Gastrocnemius medialis (tissue), 4 donors: ENCODE data around the gene HSPB6. TPM values are rescaled to one million over a fixed set of nuclear protein-coding genes. Genes with fewer than 3 reads are reported as not detected.
A peak's percentile ranks its signal among the peaks of the same experiment; 100 is the strongest.

Experiments
- ATAC-seq, 2 donors: fragments of 150-250 bp; one replicate each; pipeline ENCODE4 v1.9.1; 2016
- DNase-seq, 2 donors: peaks; one replicate each; pipeline ENCODE4 v3.0.0-alpha.2; 2019
- H3K27ac ChIP-seq, 4 donors: fragments of 200-600 bp; sonication (generic); 1 replicate in 1 of 4; 2 replicates in 3 of 4; pipeline ENCODE4 v1.5.1; 2016 to 2018; ENCODE audit warnings: mild to moderate bottlenecking in 2 of 4, moderate library complexity in 1 of 4
- H3K27me3 ChIP-seq, 3 donors: fragments of 200-600 bp; sonication (generic) in 2 of 3; 1 replicate in 1 of 3; 2 replicates in 2 of 3; pipeline versions ENCODE4 v1.5.1 to v1.6.0; 2016 to 2019; ENCODE audit warnings: mild to moderate bottlenecking in 1 of 3, moderate library complexity in 1 of 3
- H3K36me3 ChIP-seq, 2 donors: fragments of 200-600 bp; sonication (generic) in 1 of 2; one replicate each; pipeline ENCODE4 v1.5.1; 2017 to 2018
- H3K4me1 ChIP-seq, 2 donors: fragments of 200-600 bp; sonication (generic) in 1 of 2; one replicate each; pipeline ENCODE4 v1.5.1; 2016 to 2017; ENCODE audit warnings: mild to moderate bottlenecking in 2 of 2
- H3K4me3 ChIP-seq, 4 donors: fragments of 200-600 bp; sonication (generic) in 3 of 4; 1 replicate in 1 of 4; 2 replicates in 3 of 4; pipeline ENCODE4 v1.5.1; 2016 to 2019; ENCODE audit warnings: mild to moderate bottlenecking in 2 of 4
- H3K9me3 ChIP-seq, 3 donors: fragments of 200-600 bp; sonication (generic) in 2 of 3; 1 replicate in 1 of 3; 2 replicates in 2 of 3; pipeline ENCODE4 v1.5.1; 2016 to 2019
- CTCF ChIP-seq, 5 experiments: fragments of 450-650 bp in 3 of 5; fragments of 200-600 bp in 2 of 5; sonication (generic) in 2 of 5; IDR thresholded peaks in 4 of 5; conservative IDR thresholded peaks in 1 of 5; 1 replicate in 4 of 5; 2 replicates in 1 of 5; pipeline ENCODE4 v1.5.1; 2016 to 2019; ENCODE audit warnings: antibody characterized with exemption in 5 of 5, mild to moderate bottlenecking in 3 of 5, moderate library complexity in 3 of 5
- POLR2A ChIP-seq, 2 donors: fragments of 450-650 bp; IDR thresholded peaks; one replicate each; pipeline ENCODE4 v1.6.1; 2017; ENCODE audit warnings: antibody characterized with exemption in 2 of 2, mild to moderate bottlenecking in 2 of 2, moderate library complexity in 2 of 2
- in situ Hi-C, 4 donors: fragments of 200-750 bp; cut with MboI; loops; one replicate each; pipeline versions ENCODE4 v1.15.0 to v1.8.0; 2017; ENCODE audit warnings: low sequenced_read_pairs in 4 of 4
- intact Hi-C: fragments of 100-400 bp; cut with DNase I; formaldehyde crosslinking; loops from one replicate; pipeline ENCODE4 v1.15.1; 2023; ENCODE audit warnings: low total_unique reads
- total RNA-seq, 4 donors: library from RNA; depleted of rRNA; stranded (reverse); fragments of >200 nt; gene quantifications; one replicate each; pipeline versions ENCODE4 v1.1.0 to v1.2.3, GENCODE V29; 2016

Gene HSPB6
- total RNA-seq, 4 donors from 2014 or later, result 79.8 to 241 (median 139) TPM

- TF ChIP-seq POLR2A (IDR thresholded peaks at IDR 0.05) (no peak), CTCF (IDR thresholded peaks at IDR 0.05 in 4 of 5, conservative IDR thresholded peaks at IDR 0.05 in 1 of 5) (no peak)
- ATAC-seq (no peak), DNase-seq (no peak)
- Histone ChIP-seq H3K9me3 (no peaks in the 10 kb centered on the region), H3K36me3 (peaks cover 0 to 17% of the 10 kb centered on the region in 2 donors), H3K4me3 (no peak overlapping the region), H3K4me1 (peaks cover 4 to 5% of the 10 kb centered on the region in 2 donors), H3K27ac (no peak overlapping the region), H3K27me3 (no peaks in the 10 kb centered on the region)
- in situ Hi-C loops, result no loop called here
- intact Hi-C loops, result loop anchor here (5.0 to 10.0 kb wide), 2 partner anchors 65 to 218 kb away; partner anchors contain the start of gene SDHAF1
These were observed 20.4 kb upstream of the HSPB6 start for GRCh38 chr19:35777086-35777841.

GRCh38 chr19:35776102-35776788 lies 19.4 kb upstream of the HSPB6 start:
- no peak for ATAC-seq
- no peaks in the 10 kb centered on the region for H3K27me3 ChIP-seq
- DNase-seq, result no peak
- H3K4me3 ChIP-seq, result peak overlapping the region; percentile 60 to 81 (median 73)
- TF ChIP-seq POLR2A (IDR thresholded peaks at IDR 0.05) (no peak), CTCF (IDR thresholded peaks at IDR 0.05 in 4 of 5, conservative IDR thresholded peaks at IDR 0.05 in 1 of 5) (no peak)
- H3K9me3 ChIP-seq, result no peaks in the 10 kb centered on the region
- peak overlapping the region in 1 of 4 donors; percentile 37 for H3K27ac ChIP-seq
- in situ Hi-C loops, result no loop called here
- H3K4me1 ChIP-seq, result peaks cover 4 to 5% of the 10 kb centered on the region in 2 donors
- intact Hi-C loops, result loop anchor here (5.0 to 10.0 kb wide), 2 partner anchors 64 to 219 kb away; partner anchors contain the start of gene SDHAF1
- H3K36me3 ChIP-seq, result peaks cover 0 to 15% of the 10 kb centered on the region in 2 donors

- H3K36me3 ChIP-seq, result peaks cover 0 to 8% of the 10 kb centered on the region in 2 donors
- intact Hi-C loops, result loop anchor here (1.0 to 10.0 kb wide), 4 partner anchors 17 to 219 kb away; partner anchors contain the start of genes PROSER3 and SDHAF1
These were observed 18.7 kb upstream of the HSPB6 start, which contains the start of gene ARHGAP33 for GRCh38 chr19:35775298-35776101. ARHGAP33 (plus strand) TSS chr19:35775564; CDS start chr19:35775659, 95 bp downstream.

More at GRCh38 chr19:35775298-35776101, 18.7 kb upstream of the HSPB6 start, which contains the start of gene ARHGAP33:
- Histone ChIP-seq H3K9me3 (no peaks in the 10 kb centered on the region), H3K4me3 (peak within 1 kb of the TSS; percentile 60 to 81 (median 73)), H3K4me1 (peaks cover 4 to 5% of the 10 kb centered on the region in 2 donors), H3K27ac (peak within 1 kb of the TSS; percentile 35 to 69 (median 45)), H3K27me3 (no peaks in the 10 kb centered on the region)
- no peak for TF ChIP-seq CTCF (IDR thresholded peaks at IDR 0.05 in 4 of 5, conservative IDR thresholded peaks at IDR 0.05 in 1 of 5)
- no peak for TF ChIP-seq POLR2A (IDR thresholded peaks at IDR 0.05)
- in situ Hi-C loops, result no loop called here
- DNase-seq, result peak; percentile 95 to 98
- peak; percentile 98 for ATAC-seq
